Activated CD8-positive, alpha-beta memory T cell treated with anti-CD3 and anti-CD28 coated beads for 1 hour (primary cell): ENCODE measurements around the gene NPSR1.
"Not testable (repeated sequence)": the region's sequence is repeated elsewhere in the genome, so short reads cannot be mapped to it uniquely, and the experiment has no call there.

Experiments used
- DNase-seq, 2 donors: peaks; one replicate each; pipeline ENCODE4 v3.0.0-alpha.2; 2020; ENCODE audit warnings: low read depth in 1 of 2; ENCODE audit errors: extremely low read depth in 1 of 2

The NPSR1 gene

DNA sequence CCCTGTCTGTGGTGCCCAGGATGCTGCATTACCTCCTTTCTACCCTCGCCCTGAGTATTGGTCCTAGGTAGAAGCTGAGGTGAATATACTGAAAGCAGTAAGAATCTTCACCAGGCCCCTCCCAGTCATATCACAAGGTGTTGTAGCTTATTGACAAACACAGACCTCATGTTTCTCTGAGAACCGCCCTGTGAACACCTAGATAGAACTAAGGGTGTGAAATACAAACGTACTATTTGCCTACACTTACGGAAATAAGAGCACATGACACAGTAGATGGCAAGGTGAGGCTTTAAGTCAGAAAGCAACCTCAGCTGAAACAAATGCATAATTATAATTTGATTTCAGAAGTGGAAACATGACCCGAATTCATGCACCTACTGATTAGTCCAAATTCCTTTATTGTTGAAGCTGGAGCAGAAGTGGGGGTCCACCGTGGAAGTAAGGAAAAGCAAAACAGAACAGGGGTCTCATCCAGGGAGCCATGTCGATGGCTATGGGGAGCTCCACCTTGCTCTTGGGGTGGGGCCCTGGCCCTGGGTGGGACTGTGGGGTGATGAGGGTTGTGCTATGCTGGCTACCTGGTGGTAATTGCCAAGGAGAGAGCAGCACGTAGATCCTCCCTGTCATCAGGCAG is at the start of gene NPSR1:
Gene NPSR1 (plus strand): TSS at position 587 of the 637 bp plus-strand sequence. CDS start 195 bp downstream, outside the sequence.
- no peak for DNase-seq

- no peak for DNase-seq
These were observed 45.4 kb upstream of the NPSR1 start for GRCh38 chr7:34612661-34613060.

- DNase-seq: no peak
These were observed 37.6 kb upstream of the NPSR1 start for GRCh38 chr7:34620425-34620824.

DNA sequence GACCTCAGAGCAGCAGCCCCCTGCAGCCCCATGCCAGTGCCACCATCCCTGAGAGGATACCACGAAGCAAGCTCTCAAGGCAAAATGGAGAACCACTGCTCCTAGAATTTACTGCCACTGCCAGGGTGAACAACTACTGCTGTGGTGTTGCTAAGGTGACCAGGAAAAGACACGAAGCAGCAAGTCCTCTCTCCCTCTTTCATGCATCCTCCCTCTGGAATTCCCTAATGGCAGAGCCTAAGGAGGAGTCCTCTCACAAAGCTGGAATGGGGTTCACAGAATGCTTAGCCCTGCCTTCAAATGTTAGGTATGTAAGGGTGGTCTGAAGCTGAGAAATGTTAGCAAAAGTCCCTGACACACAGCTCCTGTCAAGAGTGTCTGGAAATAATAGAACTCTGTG is 35.8 kb upstream of the NPSR1 start:
- no peak for DNase-seq

DNA sequence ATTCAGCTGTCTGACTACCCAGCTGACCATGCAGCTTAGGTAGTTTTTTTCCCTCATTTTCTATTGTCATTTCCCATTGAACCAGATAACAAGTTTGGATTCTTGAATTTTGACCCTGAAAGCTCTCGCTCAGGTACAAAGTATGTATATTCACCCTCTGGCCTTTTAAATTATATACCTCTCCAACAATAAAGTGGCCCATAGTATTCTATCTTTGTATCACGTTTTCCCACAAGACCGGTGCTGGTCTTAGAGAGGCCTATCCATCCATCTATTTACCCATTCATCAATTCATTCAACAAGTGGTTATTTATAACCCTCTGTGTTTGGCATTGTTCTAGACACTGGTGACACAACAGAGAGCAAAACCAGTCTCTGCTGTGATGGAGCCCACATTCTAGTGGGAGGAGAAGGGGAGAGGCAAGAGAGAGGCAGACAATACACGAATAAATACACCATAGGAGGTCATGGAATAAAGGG is 35.2 kb upstream of the NPSR1 start:
- DNase-seq: no peak

- not testable (repeated sequence) for DNase-seq
These were observed 29.4 kb upstream of the NPSR1 start for GRCh38 chr7:34628618-34629017.

- no peak for DNase-seq
These were observed 5.2 kb upstream of the NPSR1 start for GRCh38 chr7:34652809-34653208.

- DNase-seq: no peak
These were observed 4.2 kb upstream of the NPSR1 start for GRCh38 chr7:34653787-34654186.

GRCh38 chr7:34655384-34655783 is 2.6 kb upstream of the NPSR1 start:
- DNase-seq: no peak

DNA sequence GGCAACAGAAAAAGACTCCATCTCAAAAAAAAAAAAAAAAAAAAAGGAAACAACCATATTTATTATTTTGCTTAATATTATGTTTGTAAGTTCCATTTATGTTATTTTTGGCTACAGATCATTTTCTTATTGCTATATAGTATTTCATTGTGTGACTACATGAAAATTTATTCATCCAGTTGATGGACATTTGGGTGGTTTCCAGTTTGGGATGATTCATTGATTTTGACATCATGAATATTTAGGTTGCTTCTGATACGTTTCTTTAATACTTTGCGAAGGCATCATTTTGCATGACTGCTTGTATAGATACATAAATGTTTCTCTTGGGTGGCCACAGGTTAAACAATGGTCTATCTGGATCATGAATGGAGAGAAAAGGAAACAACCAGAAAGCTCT is 2.0 kb upstream of the NPSR1 start:
- no peak for DNase-seq

DNA sequence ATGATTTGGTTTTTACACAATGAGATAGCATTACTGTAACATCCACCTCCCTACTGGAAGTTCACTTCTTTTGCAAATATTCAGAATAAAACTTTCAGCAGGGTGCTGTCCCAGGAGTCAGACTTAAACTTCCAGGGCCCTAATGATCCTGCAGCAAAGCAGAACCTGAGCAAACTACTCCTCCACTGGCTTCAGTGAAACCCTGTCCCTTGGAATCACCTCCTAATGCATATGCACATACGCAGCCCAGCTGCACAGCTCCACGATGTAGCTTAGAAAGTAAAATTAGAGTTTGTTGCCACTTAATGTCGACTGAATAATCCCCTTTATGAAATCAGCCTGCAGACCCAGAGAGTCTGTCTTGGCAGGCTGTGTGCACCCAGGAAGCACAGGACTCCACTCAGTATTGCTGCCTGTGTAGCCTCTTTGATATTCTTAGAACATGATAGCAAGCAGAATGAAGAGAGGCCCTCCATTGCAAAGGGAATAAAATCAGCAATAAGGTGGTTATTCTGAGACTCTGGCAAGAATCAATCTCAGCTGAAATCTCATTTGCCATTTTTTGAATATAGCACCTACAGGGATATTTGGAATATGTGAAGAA is 1.6 kb downstream of the NPSR1 start:
- DNase-seq: no peak

GRCh38 chr7:34662058-34662708 is 4.2 kb downstream of the NPSR1 start:
- no peak for DNase-seq

DNA sequence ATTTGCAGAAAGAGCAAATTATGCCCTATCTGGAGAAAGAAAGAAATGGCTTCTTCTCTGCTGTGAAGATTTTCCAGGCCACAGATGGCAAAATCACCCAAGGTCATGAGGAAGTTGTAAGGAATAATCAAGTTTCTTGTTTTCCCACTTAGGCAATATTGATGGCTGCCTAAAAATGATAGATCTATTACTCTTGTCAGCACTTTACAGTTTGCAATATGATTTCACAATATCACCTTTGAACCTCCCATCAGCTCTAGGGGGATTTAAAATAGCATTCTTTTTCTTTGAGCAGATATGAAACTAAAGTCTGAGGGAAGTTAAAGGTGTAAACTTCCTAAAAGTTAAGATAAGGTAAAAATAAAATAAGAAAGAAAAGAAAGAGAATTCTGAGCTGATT is 6.7 kb downstream of the NPSR1 start:
- DNase-seq: no peak

GRCh38 chr7:34672430-34672829 is 14.4 kb downstream of the NPSR1 start:
- no peak for DNase-seq

DNA sequence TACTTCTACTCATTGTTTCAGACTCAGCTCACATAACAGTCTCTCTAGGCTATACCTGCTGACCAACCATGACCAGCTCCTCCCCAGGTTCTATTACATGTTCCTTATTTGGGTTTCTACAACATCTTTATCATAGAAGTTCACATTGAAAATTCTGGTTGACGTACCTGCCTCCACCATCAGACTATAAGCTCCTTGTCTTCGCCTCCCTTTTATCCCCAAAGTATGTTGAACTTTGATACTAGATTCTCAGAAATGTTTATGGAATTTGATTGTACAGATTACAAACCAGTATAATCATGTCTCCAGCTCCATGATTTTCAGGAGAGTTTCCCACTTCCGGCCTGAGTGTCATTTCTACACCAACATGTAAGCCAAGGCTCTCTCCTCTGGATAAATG is 15.0 kb downstream of the NPSR1 start:
- no peak for DNase-seq

DNA sequence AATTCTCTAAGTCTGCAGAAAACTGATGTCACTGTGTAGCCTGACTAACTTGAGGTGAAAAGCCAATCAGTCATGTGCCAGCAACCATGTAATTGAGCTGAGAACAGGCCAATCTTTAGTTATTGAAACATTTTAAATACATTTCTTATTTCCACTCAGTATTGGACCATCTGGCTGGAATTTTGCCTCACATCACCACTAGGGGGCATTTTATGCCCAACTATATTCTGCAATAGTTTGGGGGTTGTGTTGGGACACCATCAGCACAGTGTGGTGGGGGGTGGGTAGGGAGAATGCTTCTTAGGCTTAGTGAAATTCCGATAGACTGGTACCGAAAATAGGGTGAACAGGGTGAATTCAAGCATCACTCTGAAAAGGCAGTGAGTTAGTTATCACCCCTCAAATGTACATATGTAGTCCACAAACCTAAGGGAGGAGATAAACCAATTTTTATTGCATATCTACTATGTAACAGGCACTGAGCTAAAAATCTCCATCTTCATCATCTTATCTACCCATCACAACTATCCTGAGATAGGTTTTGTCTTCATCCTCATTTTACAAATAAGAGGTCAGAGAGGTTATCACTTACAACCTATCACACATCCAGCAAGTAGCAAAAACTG is 17.8 kb downstream of the NPSR1 start:
- DNase-seq: no peak

- DNase-seq: no peak
These were observed 19.5 kb downstream of the NPSR1 start for GRCh38 chr7:34677491-34677890.

- DNase-seq: no peak
These were observed 29.5 kb downstream of the NPSR1 start for GRCh38 chr7:34687529-34687928.

DNA sequence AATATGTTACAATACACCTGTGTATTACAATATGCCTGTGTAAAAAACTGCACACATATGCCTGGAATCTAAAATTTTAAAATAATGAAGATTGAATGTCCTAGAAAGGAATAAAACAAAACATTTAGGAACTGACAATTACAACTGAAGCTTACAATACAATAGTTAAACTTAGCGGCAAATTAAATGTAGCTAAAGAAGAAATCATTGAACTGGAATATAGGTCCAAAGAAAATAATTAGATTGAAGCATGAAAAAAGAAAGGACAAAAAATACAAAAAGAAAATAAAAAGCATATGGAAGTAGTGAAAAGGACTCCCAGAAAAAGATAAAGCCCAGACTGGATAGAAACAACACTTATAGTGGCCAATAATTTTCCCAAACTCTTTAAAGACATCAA is 38.4 kb downstream of the NPSR1 start:
- no peak for DNase-seq

DNA sequence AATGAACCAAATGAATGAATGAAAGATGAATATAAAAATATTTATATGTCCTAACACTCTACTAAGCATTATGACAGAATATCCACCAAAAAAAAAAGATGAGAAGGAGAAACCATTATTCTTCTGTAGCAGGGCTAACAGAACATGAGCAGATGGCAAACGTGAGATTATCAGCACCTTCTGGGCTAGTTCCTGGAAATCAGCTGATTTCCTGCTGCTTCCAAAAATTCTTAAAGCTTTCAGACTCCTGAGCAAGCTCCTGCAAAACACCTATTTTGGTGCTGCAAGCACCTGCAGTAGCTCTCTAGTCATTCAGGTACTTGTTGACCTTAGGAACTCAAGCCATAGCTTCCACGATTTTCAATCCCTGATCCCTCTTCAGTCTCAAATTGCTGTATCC is 51.8 kb downstream of the NPSR1 start:
- DNase-seq: no peak

GRCh38 chr7:34718867-34719266 is 60.8 kb downstream of the NPSR1 start:
- no peak for DNase-seq

DNA sequence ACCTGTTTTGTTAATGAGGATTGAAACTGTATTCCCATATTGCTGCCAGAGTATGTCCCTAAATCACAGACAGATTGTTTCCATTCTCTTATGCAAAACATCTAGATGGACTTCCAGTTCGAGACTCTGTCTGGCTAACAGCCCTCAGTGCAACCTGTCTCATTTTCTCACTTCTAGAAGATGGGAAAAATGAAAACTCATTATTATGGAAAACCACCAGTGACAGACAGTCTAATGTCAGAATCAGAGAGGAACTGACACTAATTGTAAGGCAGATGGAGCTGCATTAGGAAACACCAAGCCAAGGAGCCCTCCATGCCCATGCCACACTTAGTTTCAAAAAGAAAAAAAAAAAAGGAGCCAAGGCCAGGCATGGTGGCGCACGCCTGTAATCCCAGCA is 61.6 kb downstream of the NPSR1 start:
- no peak for DNase-seq
